Breast epithelium (tissue), 3 donors: ENCODE results near the gene C16orf74.

Experiments used
- CTCF ChIP-seq, 3 donors: fragments of 450-650 bp; IDR thresholded peaks; one replicate each; pipeline ENCODE4 v1.5.1; 2016 to 2017; ENCODE audit warnings: antibody characterized with exemption in 3 of 3, mild to moderate bottlenecking in 3 of 3, moderate library complexity in 3 of 3
- POLR2A ChIP-seq: fragments of 450-650 bp; IDR thresholded peaks from one replicate; pipeline ENCODE4 v1.6.1; 2016; ENCODE audit warnings: antibody characterized with exemption, mild to moderate bottlenecking, moderate library complexity

- TF ChIP-seq CTCF (IDR thresholded peaks at IDR 0.05) (no peak), POLR2A (no peak)
These were observed 12.1 kb upstream of the C16orf74 start for GRCh38 chr16:85762970-85763369.
